Endothelial cell of umbilical vein (primary cell): ENCODE measurements around the gene PPP3CA.

ENCODE experiments used
- CTCF ChIP-seq, 2 donors: IDR thresholded peaks; 1 replicate in 1 of 2; 2 replicates in 1 of 2; pipeline ENCODE4 v1.5.1; 2011; ENCODE audit warnings: low read length in 2 of 2, mild to moderate bottlenecking in 2 of 2, moderate library complexity in 2 of 2, control low read depth in 1 of 2, inconsistent platforms in 1 of 2, low read depth in 1 of 2; ENCODE audit not compliant: insufficient read depth in 1 of 2; ENCODE audit errors: extremely low read depth in 1 of 2
- EZH2 ChIP-seq: IDR thresholded peaks from 2 replicates; pipeline ENCODE4 v1.6.1; 2012; ENCODE audit warnings: borderline replicate concordance, low read depth, mild to moderate bottlenecking, moderate library complexity, low read length, inconsistent platforms; ENCODE audit not compliant: severe bottlenecking

GRCh38 chr4:101256222-101256621 is 91.1 kb downstream of the PPP3CA start:
- no peak for TF ChIP-seq CTCF (IDR thresholded peaks at IDR 0.05; ENCODE audit: extremely low read depth in 1 of 2, insufficient read depth in 1 of 2, low read depth in 1 of 2, low read length in 2 of 2)
- TF ChIP-seq EZH2: no peak
